ENCODE results near the gene SLIT1.

- TF ChIP-seq, protein P1, sequence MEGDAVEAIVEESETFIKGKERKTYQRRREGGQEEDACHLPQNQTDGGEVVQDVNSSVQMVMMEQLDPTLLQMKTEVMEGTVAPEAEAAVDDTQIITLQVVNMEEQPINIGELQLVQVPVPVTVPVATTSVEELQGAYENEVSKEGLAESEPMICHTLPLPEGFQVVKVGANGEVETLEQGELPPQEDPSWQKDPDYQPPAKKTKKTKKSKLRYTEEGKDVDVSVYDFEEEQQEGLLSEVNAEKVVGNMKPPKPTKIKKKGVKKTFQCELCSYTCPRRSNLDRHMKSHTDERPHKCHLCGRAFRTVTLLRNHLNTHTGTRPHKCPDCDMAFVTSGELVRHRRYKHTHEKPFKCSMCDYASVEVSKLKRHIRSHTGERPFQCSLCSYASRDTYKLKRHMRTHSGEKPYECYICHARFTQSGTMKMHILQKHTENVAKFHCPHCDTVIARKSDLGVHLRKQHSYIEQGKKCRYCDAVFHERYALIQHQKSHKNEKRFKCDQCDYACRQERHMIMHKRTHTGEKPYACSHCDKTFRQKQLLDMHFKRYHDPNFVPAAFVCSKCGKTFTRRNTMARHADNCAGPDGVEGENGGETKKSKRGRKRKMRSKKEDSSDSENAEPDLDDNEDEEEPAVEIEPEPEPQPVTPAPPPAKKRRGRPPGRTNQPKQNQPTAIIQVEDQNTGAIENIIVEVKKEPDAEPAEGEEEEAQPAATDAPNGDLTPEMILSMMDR (optimal IDR thresholded peaks at IDR 0.05 in 1 of 3, IDR thresholded peaks at IDR 0.05 in 1 of 3, conservative IDR thresholded peaks at IDR 0.05 in 1 of 3; ENCODE audit: extremely low read depth in 1 of 3, insufficient read depth in 2 of 3, low read length in 3 of 3) = no peak
- no peak for TF ChIP-seq EZH2 (IDR thresholded peaks at IDR 0.05; ENCODE audit: low read length)
Observed at GRCh38 chr10:97190450-97190849, 4.7 kb upstream of the SLIT1 start.

Measured in keratinocyte (primary cell).